GM18508 (cell line): ENCODE data around the gene IVD.

Experiments
- ATAC-seq: cut with Tn5 transposase; IDR thresholded peaks from one replicate; pipeline ENCODE4 v1.9.1; 2021; ENCODE audit warnings: moderate number of reproducible peaks; ENCODE audit not compliant: insufficient read depth, unreplicated experiment

Gene IVD

DNA sequence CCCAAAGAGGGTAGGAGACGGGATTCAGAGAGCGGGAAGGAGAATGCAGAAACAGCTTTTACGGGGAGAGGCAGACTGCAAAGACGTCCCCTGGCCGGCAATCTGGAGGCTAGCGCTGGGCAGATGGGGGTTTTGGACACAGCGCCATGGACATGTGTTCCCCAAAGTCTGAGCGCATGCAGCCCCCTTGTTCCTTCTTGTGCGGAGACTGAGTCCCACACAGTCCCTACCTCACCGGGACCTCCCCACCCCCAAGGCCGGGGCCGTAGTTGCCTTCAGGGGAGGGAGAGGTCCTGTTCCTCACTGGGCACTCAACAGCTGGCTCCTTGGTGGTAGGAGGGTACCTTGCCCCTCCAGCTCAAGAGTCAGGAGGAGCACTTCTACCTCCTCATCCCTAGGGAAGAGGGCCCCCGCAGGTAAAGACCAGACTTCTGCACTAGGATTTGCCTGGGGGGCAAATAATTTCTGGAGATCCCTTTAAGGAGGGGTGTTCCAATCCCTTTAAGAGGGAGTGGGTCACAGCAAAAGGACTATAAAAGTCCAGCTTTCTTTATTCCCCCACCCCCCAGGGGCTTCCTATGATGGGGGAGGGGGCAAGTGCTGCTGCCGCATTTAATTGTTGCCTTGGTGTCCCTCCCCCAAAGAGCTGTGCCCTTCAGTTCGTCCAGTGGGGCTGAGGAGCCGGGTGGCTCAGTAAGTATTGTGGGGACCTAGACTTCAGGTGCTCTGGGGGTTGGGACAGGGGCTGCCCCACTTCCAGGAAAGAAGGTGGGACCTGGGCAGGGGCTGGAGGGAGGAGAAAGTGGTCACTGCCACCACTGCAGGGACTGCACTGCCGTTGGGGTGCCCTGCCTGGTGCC, 31.5 kb downstream of the IVD start:
- ATAC-seq: no peak

DNA sequence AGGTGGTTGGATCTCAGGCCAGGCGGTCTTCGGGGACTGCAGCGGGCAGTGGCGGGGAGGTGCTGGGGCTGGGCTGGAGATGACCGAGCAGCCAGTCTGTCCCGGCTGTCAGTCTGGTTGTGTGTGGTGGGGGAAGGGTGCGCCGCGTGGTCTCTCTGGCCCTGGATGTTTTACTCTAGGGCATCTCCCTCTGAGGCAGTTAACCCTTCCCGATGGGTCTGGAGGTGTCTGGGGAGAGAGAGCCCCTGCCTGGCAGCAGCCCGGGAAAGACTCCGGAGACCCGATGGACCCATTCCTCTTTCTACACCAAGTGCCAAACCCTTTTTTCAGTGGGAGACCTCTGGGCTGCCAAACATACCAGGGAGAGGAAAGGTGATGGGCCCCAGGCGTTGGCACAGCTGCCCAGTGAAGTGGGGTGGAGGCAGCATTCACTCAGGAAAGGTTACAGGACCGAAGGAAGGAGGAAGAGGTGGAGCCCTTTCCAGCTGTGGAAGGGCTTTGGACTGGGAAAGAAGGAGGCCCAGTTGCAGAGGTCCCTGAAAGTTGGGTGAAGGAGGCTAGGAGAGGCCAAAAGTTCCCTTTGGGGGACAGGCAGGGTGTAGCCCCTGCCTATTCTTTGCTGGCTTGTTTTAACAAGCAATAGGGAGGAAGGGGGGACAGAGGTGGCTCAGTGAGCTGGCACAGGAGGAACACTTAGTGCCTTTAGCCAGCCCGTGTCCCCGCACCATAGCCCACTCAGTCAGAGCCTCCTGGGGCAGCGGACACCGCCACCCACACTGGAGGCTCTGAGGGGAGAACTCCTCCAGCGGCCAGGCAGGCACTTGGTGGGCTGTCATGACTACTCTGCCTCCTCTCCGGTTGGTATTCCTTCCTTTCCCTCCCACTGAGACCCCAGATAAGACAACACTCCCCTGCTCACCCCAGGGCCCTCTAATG, 32.4 kb downstream of the IVD start:
- no peak for ATAC-seq

GRCh38 chr15:40438712-40439111, 33.1 kb downstream of the IVD start:
- ATAC-seq: no peak

GRCh38 chr15:40439461-40439959, 33.9 kb downstream of the IVD start:
- ATAC-seq: no peak

GRCh38 chr15:40439960-40440742, 34.6 kb downstream of the IVD start:
- no peak for ATAC-seq

- ATAC-seq: peak; percentile 73
Observed at GRCh38 chr15:40440743-40441564, 35.4 kb downstream of the IVD start, which contains the start of gene BAHD1. TSS of gene BAHD1 (plus strand) at chr15:40440953. CDS start at chr15:40458465, 17,512 bp downstream.

GRCh38 chr15:40441565-40442531, 36.3 kb downstream of the IVD start:
- ATAC-seq: no peak

- no peak for ATAC-seq
Observed at GRCh38 chr15:40443255-40443654, 37.7 kb downstream of the IVD start.

DNA sequence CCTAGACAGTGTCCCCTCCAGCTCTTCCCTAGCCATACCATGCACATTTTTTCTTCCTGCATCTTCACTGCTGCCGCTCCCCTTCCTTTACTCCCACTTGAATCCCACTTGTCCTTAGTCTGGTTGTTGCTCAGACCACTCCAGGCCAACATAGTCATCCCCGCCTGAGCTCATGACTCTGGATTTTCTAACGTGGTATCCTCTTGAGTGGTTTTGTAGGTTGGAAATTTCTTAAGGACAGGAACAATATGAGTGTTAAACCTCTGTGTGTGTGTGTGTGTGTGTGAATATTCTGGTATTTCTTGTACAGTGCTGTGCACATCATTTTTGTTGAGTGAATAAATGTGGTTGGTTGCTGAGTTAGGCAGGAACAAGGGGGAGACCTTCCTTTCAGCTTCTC, 38.3 kb downstream of the IVD start:
- ATAC-seq: no peak

DNA sequence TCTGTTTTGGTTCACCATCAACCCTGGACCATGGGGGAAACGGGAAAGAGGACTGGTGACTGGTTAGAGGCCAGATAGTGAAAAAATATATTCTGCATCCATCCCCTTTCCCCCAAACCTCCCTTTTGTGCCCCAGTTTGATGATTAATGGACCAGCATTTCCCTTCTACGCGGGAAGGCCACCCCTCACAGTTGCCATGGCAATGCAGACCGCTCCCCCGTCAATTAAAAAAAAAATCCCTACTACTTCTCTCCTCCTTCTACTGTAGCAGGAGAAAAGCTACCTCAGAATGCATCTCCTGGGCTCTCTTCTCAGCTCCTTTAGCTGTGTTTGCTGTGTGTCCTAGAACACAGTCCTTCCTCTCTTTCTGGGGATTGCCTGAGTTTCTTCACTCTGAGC, 39.1 kb downstream of the IVD start:
- no peak for ATAC-seq

DNA sequence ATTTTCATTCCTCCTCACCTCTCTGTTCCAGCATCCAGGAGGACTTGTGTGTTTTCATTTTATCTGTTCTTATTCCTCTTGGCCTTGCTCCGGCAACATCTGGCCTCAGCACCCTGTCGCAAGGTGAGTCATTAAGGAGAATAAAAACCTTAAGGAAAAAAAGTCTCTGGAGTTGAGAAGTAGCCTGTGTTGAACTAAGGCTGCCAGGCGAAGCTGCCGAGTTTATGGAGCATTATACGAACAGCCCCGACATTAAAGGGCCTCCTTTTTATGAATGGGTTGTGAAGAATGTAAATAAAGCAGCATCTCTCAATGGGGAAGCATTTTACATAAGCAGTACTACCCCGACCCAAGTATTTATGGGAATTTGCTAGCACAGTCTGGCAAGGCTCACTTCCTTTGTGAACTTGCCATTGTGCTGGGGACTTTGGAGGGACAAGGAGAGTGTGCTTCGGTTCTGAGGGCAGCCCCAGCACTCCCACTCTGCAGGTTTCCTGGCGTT, 39.9 kb downstream of the IVD start:
- ATAC-seq: no peak

- no peak for ATAC-seq
Observed at GRCh38 chr15:40446144-40446543, 40.5 kb downstream of the IVD start.

DNA sequence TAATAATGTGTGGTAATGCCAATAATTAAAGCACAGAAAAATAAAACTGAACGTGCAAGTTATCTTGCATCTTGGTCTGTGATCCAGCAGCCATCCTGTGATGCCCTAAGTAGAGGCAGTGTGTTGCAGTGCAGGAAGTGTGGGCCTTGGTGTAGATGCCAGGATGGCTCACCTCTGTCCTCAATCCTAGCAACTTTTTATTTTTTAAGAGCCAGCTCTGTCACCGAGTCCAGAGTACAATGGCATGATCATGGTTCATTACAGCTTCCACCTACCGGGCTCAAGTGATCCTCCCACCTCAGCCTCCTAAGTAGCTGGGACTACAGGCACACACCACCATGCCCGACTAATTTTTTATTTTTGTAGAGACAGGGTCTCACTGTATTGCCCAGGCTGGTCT, 42.8 kb downstream of the IVD start:
- ATAC-seq: no peak

DNA sequence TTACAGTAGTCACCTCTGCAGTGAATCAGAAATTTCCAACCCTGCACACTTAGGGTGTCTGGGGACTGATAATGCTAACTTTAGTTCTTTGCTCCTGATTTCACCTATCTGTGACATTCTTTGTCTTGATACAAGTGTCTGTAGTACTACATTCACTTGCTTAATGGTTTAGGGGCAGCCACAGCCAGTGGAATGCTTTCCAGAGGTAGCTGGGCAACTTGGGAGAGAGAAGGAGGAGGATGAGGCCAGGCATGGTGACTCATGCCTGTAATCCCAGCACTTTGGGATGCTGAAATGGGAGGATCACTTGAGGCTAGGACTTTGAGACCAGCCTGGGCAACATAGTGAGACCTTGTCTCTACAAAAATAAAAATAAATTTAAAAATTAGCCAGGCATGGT, 43.7 kb downstream of the IVD start:
- ATAC-seq: no peak

DNA sequence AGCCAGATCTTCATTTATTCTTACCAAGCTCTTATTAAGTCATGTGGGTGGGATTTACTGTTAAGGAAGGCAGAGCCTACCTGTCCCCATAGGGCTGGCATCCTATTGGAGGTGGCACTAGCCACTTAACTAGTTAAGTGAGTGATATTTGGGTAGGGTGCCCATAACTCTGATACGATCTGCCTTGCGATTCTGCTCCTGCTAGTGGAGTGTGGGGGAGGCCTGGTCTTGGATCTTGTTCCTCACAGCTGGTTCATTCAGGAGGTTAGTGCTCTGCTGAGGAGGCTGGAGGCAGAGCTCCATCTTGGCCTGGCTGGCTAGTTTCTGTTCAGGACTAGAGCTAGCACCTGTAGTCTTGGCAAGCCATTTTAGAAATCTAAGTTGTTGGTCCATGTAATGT, 44.5 kb downstream of the IVD start:
- no peak for ATAC-seq

DNA sequence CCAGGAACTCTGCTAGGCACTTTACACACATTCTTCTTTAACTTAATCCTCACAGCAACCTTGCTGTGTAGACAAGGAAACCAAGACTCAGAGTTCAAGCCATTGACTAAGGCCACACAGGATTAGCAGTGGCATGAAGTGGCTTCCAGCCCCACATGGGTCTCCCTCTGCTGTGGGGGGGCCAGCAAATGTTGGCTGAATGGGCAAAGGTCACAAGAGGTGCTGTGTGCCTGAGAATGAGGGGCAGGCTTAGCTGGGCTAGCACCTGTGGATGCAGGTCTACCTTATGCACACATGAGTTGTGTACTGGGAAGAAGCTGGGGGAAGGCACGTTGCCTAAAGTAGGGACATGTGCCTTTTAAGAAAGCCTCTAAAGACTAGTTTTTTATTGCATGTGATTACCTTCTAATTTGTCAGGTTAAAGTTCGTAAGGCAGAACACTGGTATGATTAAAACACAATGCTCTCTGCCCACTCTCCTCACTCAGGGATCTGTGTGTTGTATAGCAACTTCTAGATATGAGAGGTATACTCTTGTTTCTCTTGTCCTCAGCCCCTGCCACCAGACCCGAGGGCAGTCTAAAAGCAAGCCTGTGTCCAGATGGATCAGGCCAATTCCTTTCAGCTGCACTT, 46.0 kb downstream of the IVD start:
- no peak for ATAC-seq

GRCh38 chr15:40452296-40453090, 46.9 kb downstream of the IVD start:
- no peak for ATAC-seq
